ENCODE measurements around the gene NDUFS4.

GRCh38 chr5:53613061-53613460 is 52.6 kb downstream of the NDUFS4 start:
- TF ChIP-seq POLR2AphosphoS5 (IDR thresholded peaks at IDR 0.05; ENCODE audit: low read depth, low read length): no peak
- TF ChIP-seq REST (IDR thresholded peaks at IDR 0.05; ENCODE audit: insufficient read depth in 1 of 2, low read depth in 2 of 2, low read length in 2 of 2): no peak
- TF ChIP-seq TAF1 (IDR thresholded peaks at IDR 0.05; ENCODE audit: borderline replicate concordance, insufficient read depth, low read length): no peak
- no peak for TF ChIP-seq SIN3A (IDR thresholded peaks at IDR 0.05; ENCODE audit: borderline replicate concordance, insufficient read depth, low read length)
